DOHH2 (cell line): ENCODE data around the gene RPUSD3.

Source experiments
- CTCF ChIP-seq: fragments of 200-600 bp; sonication (generic); IDR thresholded peaks from one replicate; pipeline ENCODE4 v1.5.1; 2014; ENCODE audit warnings: antibody characterized with exemption, mild to moderate bottlenecking, low read depth, low read length; ENCODE audit not compliant: poor library complexity, severe bottlenecking
- EZH2phosphoT487 ChIP-seq: fragments of 200-600 bp; sonication (generic); IDR thresholded peaks from 2 replicates; pipeline ENCODE4 v1.6.1; 2017; ENCODE audit warnings: borderline replicate concordance, mild to moderate bottlenecking, antibody characterized with exemption, low read length, moderate library complexity, mixed read lengths

GRCh38 chr3:9863058-9863772 is 19.4 kb upstream of the RPUSD3 start:
- TF ChIP-seq CTCF (no peak), EZH2phosphoT487 (no peak)
